ENCODE data around the gene SLC22A13.

DNA sequence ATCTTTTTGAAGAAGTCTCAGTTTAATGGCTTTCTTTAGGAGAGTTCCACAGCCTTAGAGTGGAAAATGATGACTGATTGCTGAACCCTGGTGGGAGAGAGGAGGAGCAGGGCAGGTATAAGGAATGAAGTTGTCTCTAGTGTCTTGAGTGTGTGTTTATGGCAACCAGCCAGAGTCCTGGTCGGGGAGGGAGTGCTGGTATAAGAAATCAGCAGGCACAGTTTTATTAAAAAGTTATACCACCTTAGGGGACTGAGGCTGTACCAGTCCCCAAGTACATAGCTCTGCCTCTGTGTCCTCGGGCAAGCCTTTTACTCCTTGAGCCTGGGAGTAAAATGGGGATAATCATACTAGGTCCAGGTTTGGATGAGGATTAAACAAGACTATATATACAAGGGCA is 46.3 kb downstream of the SLC22A13 start:
- TF ChIP-seq, protein P1, sequence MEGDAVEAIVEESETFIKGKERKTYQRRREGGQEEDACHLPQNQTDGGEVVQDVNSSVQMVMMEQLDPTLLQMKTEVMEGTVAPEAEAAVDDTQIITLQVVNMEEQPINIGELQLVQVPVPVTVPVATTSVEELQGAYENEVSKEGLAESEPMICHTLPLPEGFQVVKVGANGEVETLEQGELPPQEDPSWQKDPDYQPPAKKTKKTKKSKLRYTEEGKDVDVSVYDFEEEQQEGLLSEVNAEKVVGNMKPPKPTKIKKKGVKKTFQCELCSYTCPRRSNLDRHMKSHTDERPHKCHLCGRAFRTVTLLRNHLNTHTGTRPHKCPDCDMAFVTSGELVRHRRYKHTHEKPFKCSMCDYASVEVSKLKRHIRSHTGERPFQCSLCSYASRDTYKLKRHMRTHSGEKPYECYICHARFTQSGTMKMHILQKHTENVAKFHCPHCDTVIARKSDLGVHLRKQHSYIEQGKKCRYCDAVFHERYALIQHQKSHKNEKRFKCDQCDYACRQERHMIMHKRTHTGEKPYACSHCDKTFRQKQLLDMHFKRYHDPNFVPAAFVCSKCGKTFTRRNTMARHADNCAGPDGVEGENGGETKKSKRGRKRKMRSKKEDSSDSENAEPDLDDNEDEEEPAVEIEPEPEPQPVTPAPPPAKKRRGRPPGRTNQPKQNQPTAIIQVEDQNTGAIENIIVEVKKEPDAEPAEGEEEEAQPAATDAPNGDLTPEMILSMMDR (IDR thresholded peaks at IDR 0.05), result no peak
- TF ChIP-seq POLR2A (IDR thresholded peaks at IDR 0.05), result no peak
